K562 (cell line): ENCODE measurements around the gene EML6.

Experiments used
- CEBPB ChIP-seq: fragments of 450-650 bp; IDR thresholded peaks from 2 replicates; pipeline ENCODE4 v1.6.1; 2016; ENCODE audit warnings: missing genetic modification characterization, missing compliant biosample characterization
- EP300 ChIP-seq: IDR thresholded peaks from 2 replicates; pipeline ENCODE4 v1.6.1; 2012; ENCODE audit warnings: low read length, improper control_type of control experiment
- FOXA1 ChIP-seq: fragments of 450-650 bp; IDR thresholded peaks from 2 replicates; pipeline ENCODE4 v1.6.1; 2016; ENCODE audit warnings: mild to moderate bottlenecking, borderline replicate concordance
- GATA2 ChIP-seq: sonication (generic); formaldehyde crosslinking; IDR thresholded peaks from 2 replicates; pipeline ENCODE4 v1.4.0; 2020; ENCODE audit warnings: mild to moderate bottlenecking, missing genetic modification reagents
- JUND ChIP-seq, 2 experiments: IDR thresholded peaks; 2 replicates in 1 of 2; 3 replicates in 1 of 2; pipeline ENCODE4 v1.6.1; 2011; ENCODE audit warnings: borderline replicate concordance in 2 of 2, low read depth in 2 of 2, low read length in 2 of 2, improper control_type of control experiment in 1 of 2, missing biosample characterization in 1 of 2, missing genetic modification characterization in 1 of 2, missing genetic modification reagents in 1 of 2
- KDM2B ChIP-seq: fragments of 250-450 bp; sonication (Bioruptor Pico); IDR thresholded peaks from 2 replicates; pipeline ENCODE4 v1.8.0; 2021; ENCODE audit warnings: mild to moderate bottlenecking, moderate library complexity
- PRPF4 ChIP-seq: fragments of 200-400 bp; formaldehyde crosslinking; IDR thresholded peaks from one replicate; pipeline ENCODE4 v1.6.1; 2017; ENCODE audit warnings: low read length, low read depth, mild to moderate bottlenecking; ENCODE audit not compliant: insufficient read depth, poor library complexity, severe bottlenecking
- ZNF436 ChIP-seq: fragments of 250-450, 450-650 bp; sonication (Bioruptor Pico); formaldehyde crosslinking; IDR thresholded peaks from 2 replicates; pipeline ENCODE4 v1.7.0; 2020; ENCODE audit warnings: mild to moderate bottlenecking
- ZZZ3 ChIP-seq: fragments of 450-650 bp; IDR thresholded peaks from 2 replicates; pipeline ENCODE4 v1.6.1; 2016; ENCODE audit warnings: antibody characterized with exemption, mild to moderate bottlenecking, moderate library complexity
- TF ChIP-seq, protein P1 (sequence below): fragments of 250-450 bp; sonication (Bioruptor Pico); IDR thresholded peaks from 2 replicates; pipeline ENCODE4 v1.8.0; 2021; ENCODE audit warnings: moderate library complexity, mild to moderate bottlenecking, inconsistent platforms
- TF ChIP-seq, protein P2 (sequence below): sonication (generic); formaldehyde crosslinking; IDR thresholded peaks from 2 replicates; pipeline ENCODE4 v1.8.1; 2023; ENCODE audit warnings: missing genetic modification reagents, mild to moderate bottlenecking, borderline replicate concordance

GRCh38 chr2:55017880-55018279, 294.4 kb downstream of the EML6 start:
- TF ChIP-seq GATA2 (CRISPR knock-in tag), result no peak
- TF ChIP-seq ZZZ3, result no peak
- TF ChIP-seq, protein P1, sequence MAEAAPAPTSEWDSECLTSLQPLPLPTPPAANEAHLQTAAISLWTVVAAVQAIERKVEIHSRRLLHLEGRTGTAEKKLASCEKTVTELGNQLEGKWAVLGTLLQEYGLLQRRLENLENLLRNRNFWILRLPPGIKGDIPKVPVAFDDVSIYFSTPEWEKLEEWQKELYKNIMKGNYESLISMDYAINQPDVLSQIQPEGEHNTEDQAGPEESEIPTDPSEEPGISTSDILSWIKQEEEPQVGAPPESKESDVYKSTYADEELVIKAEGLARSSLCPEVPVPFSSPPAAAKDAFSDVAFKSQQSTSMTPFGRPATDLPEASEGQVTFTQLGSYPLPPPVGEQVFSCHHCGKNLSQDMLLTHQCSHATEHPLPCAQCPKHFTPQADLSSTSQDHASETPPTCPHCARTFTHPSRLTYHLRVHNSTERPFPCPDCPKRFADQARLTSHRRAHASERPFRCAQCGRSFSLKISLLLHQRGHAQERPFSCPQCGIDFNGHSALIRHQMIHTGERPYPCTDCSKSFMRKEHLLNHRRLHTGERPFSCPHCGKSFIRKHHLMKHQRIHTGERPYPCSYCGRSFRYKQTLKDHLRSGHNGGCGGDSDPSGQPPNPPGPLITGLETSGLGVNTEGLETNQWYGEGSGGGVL (CRISPR knock-in tag), result no peak
- TF ChIP-seq JUND (IDR thresholded peaks at IDR 0.05; ENCODE audit: borderline replicate concordance, low read depth, low read length), result no peak
- TF ChIP-seq JUND (tag; IDR thresholded peaks at IDR 0.05; ENCODE audit: borderline replicate concordance, low read depth, low read length), result no peak
- no peak for TF ChIP-seq PRPF4
- TF ChIP-seq KDM2B (CRISPR knock-in tag), result no peak
- TF ChIP-seq, protein P2, sequence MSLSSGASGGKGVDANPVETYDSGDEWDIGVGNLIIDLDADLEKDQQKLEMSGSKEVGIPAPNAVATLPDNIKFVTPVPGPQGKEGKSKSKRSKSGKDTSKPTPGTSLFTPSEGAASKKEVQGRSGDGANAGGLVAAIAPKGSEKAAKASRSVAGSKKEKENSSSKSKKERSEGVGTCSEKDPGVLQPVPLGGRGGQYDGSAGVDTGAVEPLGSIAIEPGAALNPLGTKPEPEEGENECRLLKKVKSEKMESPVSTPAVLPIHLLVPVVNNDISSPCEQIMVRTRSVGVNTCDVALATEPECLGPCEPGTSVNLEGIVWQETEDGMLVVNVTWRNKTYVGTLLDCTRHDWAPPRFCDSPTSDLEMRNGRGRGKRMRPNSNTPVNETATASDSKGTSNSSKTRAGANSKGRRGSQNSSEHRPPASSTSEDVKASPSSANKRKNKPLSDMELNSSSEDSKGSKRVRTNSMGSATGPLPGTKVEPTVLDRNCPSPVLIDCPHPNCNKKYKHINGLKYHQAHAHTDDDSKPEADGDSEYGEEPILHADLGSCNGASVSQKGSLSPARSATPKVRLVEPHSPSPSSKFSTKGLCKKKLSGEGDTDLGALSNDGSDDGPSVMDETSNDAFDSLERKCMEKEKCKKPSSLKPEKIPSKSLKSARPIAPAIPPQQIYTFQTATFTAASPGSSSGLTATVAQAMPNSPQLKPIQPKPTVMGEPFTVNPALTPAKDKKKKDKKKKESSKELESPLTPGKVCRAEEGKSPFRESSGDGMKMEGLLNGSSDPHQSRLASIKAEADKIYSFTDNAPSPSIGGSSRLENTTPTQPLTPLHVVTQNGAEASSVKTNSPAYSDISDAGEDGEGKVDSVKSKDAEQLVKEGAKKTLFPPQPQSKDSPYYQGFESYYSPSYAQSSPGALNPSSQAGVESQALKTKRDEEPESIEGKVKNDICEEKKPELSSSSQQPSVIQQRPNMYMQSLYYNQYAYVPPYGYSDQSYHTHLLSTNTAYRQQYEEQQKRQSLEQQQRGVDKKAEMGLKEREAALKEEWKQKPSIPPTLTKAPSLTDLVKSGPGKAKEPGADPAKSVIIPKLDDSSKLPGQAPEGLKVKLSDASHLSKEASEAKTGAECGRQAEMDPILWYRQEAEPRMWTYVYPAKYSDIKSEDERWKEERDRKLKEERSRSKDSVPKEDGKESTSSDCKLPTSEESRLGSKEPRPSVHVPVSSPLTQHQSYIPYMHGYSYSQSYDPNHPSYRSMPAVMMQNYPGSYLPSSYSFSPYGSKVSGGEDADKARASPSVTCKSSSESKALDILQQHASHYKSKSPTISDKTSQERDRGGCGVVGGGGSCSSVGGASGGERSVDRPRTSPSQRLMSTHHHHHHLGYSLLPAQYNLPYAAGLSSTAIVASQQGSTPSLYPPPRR (CRISPR knock-in tag), result no peak
- no peak for TF ChIP-seq EP300
- TF ChIP-seq ZNF436, result no peak
- no peak for TF ChIP-seq FOXA1
- no peak for TF ChIP-seq CEBPB (tag)
